EH (cell line): ENCODE results near the gene GAB2.
A peak's percentile ranks its signal among the peaks of the same experiment; 100 is the strongest.
"Not testable (repeated sequence)": the region's sequence is repeated elsewhere in the genome, so short reads cannot be mapped to it uniquely, and the experiment has no call there.

Experiments used
- DNase-seq: peaks from one replicate; pipeline ENCODE4 v3.0.0-alpha.2; 2015; ENCODE audit warnings: low read depth

GAB2 gene

GRCh38 chr11:78417175-78417887, at the start of gene GAB2:
GAB2 (minus strand) TSS chr11:78417820; CDS start chr11:78417720, 100 bp downstream.
- DNase-seq = no peak

GRCh38 chr11:78467370-78467769, 49.8 kb upstream of the GAB2 start:
- DNase-seq = no peak

GRCh38 chr11:78465169-78465942, 47.7 kb upstream of the GAB2 start:
- DNase-seq = no peak

- not testable (repeated sequence) for DNase-seq
Measured at GRCh38 chr11:78464787-78465168, 47.2 kb upstream of the GAB2 start.

- DNase-seq = peak; percentile 51
Measured at GRCh38 chr11:78460471-78460870, 42.9 kb upstream of the GAB2 start.

- DNase-seq = no peak
Measured at GRCh38 chr11:78459738-78460137, 42.1 kb upstream of the GAB2 start.

- no peak for DNase-seq
Measured at GRCh38 chr11:78457448-78457847, 39.8 kb upstream of the GAB2 start.

GRCh38 chr11:78453140-78453935, 35.7 kb upstream of the GAB2 start:
- DNase-seq = peak; percentile 2

- no peak for DNase-seq
Measured at GRCh38 chr11:78451371-78452150, 33.9 kb upstream of the GAB2 start.

GRCh38 chr11:78450866-78451265, 33.2 kb upstream of the GAB2 start:
- no peak for DNase-seq

- DNase-seq = peak; percentile 62
Measured at GRCh38 chr11:78449866-78450265, 32.2 kb upstream of the GAB2 start.

- no peak for DNase-seq
Measured at GRCh38 chr11:78446210-78446609, 28.6 kb upstream of the GAB2 start.

- DNase-seq = no peak
Measured at GRCh38 chr11:78444726-78445125, 27.1 kb upstream of the GAB2 start.

GRCh38 chr11:78441956-78442355, 24.3 kb upstream of the GAB2 start:
- no peak for DNase-seq

GRCh38 chr11:78438298-78438975, 20.8 kb upstream of the GAB2 start:
- DNase-seq = no peak

GRCh38 chr11:78432956-78433355, 15.3 kb upstream of the GAB2 start:
- DNase-seq = no peak

GRCh38 chr11:78432058-78432515, 14.5 kb upstream of the GAB2 start:
- DNase-seq = peak; percentile 30

- no peak for DNase-seq
Measured at GRCh38 chr11:78429660-78430059, 12.0 kb upstream of the GAB2 start.

GRCh38 chr11:78429209-78429608, 11.6 kb upstream of the GAB2 start:
- no peak for DNase-seq

GRCh38 chr11:78428773-78429172, 11.2 kb upstream of the GAB2 start:
- no peak for DNase-seq

GRCh38 chr11:78428266-78428636, 10.6 kb upstream of the GAB2 start:
- DNase-seq = no peak
